GM15510 (cell line): Measurements from ENCODE around the gene SPATS2.

Experiments
- POLR2A ChIP-seq: IDR thresholded peaks from 3 replicates; pipeline ENCODE4 v1.6.1; 2011; ENCODE audit warnings: borderline replicate concordance; ENCODE audit not compliant: insufficient read length; ENCODE audit errors: extremely low read depth

SPATS2 gene

DNA sequence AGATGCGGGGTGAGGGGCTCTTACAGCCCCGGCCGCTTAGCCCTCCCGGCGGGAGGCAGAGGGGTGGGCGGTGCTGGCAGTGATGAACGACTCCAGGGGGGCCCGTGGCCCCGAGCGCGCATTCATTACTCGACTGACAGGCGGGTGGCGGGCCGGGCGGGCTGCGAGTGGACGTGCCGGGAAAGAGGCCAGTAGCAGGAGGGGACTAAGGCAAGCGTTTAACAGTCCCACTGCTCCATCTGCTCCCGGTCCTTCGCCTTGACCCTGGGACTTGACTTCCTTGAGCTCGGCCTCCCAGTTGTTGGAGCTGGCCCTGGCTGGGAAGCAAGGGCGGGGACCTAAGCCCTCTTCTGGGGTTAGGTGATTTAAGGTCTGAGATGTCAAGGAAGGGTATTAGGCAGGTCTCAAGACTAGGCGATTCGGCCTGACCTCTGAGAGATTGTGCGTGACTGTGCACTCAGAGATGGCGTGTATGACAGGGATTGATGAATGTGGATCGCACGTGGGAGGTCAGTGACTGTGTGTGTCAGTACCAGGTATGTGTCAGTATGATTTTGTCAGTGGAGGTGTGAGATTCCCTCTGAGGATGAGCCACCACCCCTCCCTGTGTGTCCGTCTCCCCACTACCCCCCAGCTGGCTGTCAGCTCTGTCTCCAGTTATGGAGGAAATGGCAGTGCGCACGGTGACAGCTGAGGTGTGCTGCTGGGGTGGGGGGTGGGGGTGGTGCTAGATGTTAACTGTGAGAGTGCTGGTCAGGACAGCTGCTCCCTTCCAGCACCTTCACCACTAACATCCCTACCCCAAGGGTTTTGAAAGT, 24.1 kb upstream of the SPATS2 start:
- TF ChIP-seq POLR2A: no peak

DNA sequence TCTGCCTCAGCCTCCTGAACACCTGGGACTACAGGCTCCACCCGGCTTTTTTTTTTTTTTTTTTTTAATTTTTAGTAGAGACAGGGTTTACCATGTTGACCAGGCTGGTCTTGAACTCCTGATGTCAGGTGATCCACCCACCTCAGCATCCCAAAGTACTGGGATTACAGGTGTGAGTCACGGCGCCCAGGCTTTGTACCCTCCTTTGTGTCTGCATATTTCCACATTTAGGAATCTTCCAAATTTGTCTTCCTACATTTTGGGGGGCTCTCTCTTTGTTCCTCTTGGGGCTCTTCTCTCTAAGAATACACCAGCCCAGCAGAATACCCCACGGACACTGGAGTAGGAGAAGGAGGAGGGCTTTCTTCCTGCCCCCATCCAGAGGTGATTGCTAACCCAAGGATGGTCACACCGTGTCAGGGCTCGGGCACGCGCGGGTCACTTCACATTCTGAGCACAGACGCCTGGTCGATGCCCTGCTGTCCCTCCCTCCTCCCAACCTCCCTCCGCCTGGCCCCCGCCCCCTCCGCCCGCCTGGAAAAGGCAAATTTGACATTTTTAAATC, 22.7 kb upstream of the SPATS2 start:
- no peak for TF ChIP-seq POLR2A

DNA sequence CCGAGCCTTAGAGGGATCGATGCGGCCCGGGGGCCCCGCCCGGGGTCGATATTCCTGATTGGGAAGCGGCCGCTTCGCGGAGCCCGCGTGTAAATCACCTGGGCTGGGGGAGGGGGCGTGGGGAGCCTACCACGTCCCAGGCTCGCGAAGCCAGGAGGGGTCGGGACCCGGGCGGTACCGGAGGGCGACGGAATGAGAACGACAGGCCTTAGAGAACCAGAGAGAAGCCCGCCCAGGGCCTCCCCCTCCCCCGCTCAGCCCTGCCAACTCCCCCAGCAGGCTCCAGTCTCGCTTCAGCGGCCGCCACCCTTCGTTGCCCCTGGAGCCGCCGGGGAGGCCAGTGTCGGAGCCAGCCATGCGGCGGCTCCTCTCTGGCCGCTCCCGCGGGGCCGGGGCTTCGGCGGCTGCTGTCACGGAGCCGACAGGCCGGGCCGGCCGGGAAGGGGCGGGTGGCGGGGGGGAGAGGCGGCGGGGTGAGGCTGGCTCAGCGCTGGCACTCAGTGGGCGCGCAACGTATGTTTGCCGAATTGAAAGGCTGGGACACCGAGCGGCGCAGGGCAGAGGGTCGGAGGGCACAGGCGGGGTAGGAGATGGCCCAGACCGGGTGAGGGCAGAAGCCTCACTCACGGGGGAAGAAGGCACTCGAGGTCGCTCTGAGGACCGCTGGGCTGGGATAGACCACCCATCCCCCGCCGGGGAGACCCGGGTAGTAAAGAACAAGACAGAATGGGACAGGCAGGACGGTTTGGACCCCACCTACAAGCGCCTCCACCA, 22.0 kb upstream of the SPATS2 start:
- no peak for TF ChIP-seq POLR2A

DNA sequence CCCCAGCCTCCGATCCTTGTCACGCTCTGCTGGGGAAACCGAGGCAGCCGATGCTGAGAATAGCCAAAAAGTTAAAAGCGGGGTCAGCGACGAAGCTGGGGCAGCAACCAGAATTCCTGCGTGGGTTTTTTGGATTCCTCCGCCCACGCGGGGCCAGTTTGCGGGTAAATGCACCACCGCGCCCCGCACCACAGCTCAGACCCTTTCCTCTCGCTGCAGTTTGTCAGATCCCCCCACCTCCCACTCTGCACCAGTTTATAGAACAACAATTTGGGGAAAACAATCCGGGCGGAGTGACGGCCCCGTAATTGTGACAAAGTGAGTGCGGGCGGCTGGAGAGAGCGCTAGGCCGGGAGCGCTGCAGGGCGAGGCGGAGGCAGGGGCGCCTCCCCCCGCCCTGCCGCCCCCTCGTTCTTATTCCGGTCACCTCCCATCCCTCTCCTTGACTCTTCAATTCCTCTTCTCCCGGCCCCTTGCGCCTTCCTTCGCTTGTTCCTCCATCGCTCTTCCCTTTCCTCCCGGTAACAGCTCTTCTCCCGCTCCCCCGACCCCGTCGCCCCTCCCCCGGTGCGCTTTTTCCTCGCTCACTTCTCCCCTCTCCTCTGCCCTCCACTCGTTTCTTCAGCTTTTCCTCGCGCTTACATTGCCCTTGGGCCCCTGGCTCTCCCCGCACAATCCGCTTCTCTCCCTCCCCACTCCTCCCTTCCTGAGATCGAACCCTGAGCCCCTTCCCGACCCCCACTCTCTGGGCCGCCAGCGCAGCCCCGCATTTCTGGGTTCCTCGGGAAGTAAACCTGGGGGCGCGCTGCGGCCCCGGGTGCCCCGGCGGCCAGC, 21.2 kb upstream of the SPATS2 start:
- TF ChIP-seq POLR2A: no peak

DNA sequence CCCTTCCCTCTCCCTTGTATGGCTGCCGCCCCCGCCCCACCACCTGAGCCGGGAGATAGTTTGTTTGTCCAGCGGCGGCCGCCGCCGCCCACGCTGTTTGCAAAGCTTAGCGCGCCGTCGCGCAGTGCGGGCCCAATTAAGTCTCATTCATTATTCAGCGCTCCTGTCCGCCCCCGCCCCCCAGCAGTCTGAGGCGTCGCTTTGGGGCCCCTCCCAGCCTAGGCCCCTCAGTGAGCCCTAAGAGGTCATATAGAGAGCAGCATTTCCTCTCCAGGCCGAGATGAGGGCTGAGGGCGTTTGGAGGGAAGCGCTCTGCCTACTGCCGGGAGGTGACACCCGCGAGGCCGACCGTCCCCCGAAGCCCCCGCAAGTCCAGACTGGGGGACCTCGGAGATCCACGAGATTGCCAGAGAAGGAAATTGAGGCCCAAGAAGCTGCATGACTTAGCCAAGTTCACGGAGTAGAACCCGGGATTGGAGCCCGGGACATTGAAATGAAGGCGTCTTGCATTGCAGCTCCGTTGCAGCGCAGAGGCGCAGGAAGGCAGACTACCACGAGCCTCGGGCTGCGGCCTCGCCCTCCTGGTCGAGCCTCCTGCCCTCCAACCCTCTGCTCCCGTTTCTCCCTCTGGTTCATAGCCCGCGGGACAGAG, 20.5 kb upstream of the SPATS2 start, which contains the start of gene DNAJC22:
DNAJC22 (plus strand) TSS at position 230 of the 652 bp plus-strand sequence. CDS start 1,985 bp downstream, outside the sequence.
- TF ChIP-seq POLR2A: no peak

DNA sequence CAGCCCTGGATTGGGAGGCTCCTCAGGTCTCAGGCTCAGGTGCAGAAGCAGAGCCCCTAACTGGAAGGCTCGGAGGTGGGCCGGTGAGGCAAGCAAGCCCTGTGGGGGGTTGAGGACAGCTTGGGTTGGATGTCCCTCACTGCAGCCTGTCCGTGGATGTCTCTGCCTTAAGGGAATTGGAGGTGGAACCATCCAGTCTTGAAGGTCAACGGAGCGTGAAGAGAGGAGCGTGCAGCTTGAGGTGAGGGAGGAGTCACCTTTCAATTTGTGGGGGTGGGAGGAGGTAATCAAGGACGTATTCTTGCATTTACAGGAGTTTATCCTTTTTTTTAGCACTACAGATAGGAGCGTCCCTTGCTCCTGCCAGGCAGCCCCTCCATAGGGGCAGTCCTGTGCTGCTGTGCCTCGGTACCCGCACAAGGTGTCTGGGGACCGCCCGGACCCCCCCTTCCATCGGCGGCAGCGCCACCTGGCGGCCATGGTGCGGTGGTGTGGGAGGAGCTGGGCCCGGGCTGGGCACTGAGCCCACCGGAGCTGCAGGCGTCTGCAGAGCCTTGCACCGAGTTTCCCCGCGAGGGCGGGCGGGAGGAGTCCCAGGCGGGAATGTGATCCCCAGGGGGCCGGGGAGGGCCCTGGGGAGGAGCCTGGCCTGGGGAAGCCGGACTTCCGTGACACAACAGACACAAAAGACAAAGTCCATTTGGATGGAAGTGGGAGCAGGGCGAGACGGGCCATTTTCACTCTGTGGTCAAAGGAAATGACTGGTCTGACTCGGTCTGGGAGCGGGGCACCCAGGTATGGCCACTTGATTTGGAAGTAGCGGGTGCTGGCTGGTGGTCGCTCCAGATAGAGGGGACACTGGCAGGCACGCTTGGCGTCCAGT, 19.7 kb upstream of the SPATS2 start:
- no peak for TF ChIP-seq POLR2A

DNA sequence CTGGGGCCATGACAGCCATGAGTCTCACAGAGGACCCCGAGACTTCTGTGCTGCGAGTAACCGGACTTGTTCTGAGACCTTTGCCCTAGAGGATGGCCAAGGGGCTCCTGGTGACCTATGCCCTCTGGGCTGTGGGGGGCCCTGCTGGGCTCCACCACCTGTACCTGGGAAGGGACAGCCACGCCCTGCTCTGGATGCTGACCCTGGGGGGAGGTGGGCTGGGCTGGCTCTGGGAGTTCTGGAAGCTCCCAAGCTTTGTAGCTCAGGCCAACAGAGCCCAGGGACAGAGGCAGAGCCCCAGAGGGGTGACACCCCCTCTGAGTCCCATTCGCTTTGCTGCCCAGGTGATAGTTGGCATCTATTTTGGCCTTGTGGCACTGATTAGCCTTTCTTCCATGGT, 18.5 kb upstream of the SPATS2 start:
- no peak for TF ChIP-seq POLR2A

DNA sequence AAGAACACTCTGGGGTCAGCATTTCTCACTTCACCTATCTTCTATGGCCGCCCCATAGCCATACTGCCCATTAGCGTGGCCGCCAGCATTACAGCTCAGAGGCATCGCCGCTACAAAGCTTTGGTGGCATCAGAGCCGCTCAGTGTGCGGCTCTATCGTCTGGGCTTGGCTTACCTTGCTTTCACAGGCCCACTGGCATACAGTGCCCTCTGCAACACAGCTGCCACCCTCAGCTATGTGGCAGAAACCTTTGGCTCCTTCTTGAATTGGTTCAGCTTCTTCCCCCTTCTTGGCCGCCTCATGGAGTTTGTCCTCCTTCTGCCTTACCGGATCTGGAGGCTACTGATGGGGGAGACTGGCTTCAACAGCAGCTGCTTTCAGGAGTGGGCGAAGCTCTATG, 18.0 kb upstream of the SPATS2 start:
- no peak for TF ChIP-seq POLR2A

DNA sequence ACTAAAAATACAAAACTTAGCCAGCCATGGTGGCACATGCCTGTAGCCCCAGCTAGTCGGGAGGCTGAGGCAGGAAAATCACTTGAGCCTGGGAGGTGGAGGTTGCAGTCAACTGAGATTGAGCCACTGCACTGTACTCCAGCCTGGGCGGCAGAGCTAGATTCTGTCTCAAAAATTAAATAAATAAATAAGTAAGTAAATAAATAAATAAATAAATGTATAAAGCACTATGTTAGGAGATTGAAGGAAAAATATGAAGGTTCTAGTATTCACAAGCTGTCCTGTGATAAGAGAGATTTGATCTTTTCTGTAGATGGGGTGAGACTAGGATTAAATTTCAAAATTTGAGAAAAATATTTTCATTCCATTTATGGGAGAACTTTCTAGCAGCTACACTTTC, 14.9 kb upstream of the SPATS2 start:
- no peak for TF ChIP-seq POLR2A

DNA sequence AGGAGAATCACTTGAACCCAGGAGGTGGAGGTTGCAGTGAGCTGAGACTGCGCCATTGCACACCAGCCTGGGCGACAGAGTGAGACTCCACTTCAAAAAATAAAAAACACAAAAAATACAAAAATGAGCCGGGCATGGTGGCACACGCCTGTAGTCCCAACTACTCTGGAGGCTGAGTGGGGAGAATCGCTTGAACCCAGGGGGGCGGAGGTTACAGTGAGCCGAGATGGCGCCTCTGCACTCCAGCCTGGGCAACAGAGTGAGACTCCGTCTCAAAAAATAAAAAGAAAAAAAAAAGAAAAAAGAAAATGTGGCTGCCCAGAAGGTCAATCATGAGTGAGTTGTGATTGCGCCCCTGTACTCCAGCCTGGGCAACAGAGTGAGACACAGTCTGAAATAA, 11.3 kb upstream of the SPATS2 start:
- TF ChIP-seq POLR2A: no peak

DNA sequence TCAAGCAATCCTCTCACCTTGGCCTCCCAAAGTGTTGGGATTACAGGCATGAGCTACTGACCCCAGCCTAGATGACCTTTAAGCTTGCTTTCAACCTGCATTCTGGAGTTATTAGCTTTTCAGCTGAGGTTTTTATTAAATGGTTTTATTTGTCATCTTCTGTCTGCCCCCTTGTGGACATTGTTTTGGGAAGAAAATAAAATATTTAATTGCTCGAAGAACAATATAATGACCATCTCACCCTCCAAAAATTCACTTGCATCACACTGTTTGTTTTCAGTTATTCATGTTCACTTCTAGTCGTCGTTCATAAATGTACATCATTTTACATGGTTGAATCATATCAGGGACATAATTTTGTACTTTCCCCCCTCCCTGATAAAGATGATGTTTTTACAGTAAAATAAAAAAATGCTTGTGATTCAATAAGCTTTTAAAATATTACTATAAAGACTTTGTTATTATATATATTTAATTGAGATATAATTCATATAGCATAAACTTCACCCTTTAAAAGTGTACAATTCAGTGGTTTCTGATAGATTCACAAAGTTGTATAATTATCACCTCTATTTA, 10.1 kb upstream of the SPATS2 start:
- no peak for TF ChIP-seq POLR2A

DNA sequence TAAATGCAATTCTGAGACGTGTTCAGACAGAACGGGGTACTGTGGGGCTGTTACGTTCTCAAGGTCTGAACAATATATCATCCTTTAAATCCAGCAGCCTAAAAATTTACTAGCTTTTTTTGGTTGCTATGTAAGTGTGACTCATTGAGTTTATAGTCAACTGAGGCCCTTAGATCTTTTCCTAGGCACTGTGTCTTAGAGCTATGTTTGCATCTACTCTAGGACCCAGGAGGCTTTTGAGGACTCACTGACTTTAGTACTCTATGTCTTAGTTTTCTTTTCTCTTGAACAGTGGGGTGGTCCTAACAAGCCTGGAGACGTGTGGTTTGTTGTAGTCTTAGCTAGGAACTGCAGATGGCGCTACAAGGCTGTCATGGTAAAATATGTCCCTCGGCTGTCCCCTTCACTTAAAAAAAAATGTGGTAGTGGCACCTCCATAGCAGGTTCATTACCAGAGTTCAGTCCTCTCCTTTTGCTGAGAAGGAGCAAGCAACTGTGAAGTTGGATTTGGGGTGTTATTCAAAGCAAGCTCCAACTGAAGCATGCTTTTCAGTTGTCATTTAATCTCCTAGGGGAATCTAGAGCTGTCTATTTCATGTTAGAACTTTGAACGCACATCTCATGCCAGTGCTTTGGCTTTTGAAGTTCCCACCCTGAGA, 8.7 kb upstream of the SPATS2 start:
- TF ChIP-seq POLR2A: no peak

DNA sequence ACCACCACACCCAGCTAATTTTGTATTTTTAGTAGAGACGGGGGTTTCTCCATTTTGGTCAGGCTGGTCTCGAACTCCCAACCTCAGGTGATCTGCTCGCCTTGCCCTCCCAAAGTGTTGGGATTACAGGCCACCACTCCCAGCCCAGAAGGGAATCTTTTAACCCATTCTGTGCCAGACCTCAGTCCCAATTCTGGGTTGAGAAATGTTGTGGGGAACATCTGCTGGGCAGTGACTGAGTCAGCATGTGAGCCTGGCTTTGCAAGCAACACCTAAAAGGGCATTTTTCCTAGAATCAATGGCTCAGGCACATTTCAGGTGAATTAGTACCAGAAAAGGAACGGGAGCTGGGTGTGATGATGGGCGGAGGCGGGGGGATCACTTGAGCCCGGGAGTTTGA, 7.6 kb upstream of the SPATS2 start:
- TF ChIP-seq POLR2A: no peak

DNA sequence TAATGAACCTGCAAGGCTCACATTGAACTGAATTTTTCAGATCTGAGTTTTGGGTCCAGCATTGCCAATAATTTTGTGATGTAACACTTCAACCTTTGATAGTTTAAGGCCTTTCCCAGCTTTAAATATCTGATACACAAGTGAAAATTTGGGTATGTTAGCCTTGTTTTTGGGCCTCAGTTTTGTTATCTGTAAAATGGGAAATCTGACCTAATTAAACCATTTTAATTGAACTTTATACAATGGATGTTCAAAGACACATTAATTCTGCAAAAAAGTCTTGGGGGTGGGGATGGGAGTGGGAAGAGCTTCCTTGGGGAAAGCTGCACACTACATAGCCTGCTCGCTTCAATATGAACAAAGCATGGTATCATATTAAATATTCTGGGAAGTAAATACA, 5.2 kb upstream of the SPATS2 start:
- no peak for TF ChIP-seq POLR2A
